ENCODE measurements around the gene SLC4A1. TPM values are rescaled to one million over a fixed set of nuclear protein-coding genes. Genes with fewer than 3 reads are reported as not detected.
A peak's percentile ranks its signal among the peaks of the same experiment; 100 is the strongest.

Gene SLC4A1
- total and polyA plus RNA-seq, 2 of the 13 experiments (the other 11 are each of a cell fraction or from before 2014, with no cell fraction given): not detected

- TF ChIP-seq GPN1 (CRISPR knock-in tag; IDR thresholded peaks at IDR 0.05; ENCODE audit: borderline replicate concordance) (no peak), ZKSCAN1 (IDR thresholded peaks at IDR 0.05; ENCODE audit: low read length) (peak; percentile 20; the same call in 1 of the 2 replicates), PAWR (CRISPR knock-in tag; IDR thresholded peaks at IDR 0.05; ENCODE audit: borderline replicate concordance) (no peak), TOPORS (CRISPR knock-in tag; IDR thresholded peaks at IDR 0.05) (peak; percentile 70; the same call in 1 of the 2 replicates), DMAP1 (CRISPR knock-in tag; IDR thresholded peaks at IDR 0.05) (peak; percentile 85), PHF5A (CRISPR knock-in tag; IDR thresholded peaks at IDR 0.05; ENCODE audit: low read depth, unreplicated experiment) (peak; percentile 33), RXRA (CRISPR knock-in tag; IDR thresholded peaks at IDR 0.05) (peak; percentile 66; the same call in 1 of the 2 replicates), GATAD1 (CRISPR knock-in tag; IDR thresholded peaks at IDR 0.05) (peak; percentile 13), ZNF430 (CRISPR knock-in tag; IDR thresholded peaks at IDR 0.05) (peak; percentile 56; the same call in 1 of the 2 replicates), RBAK (CRISPR knock-in tag; IDR thresholded peaks at IDR 0.05) (peak; percentile 44; the same call in 1 of the 2 replicates), IRF2 (CRISPR knock-in tag; IDR thresholded peaks at IDR 0.05) (peak; percentile 9; the same call in 1 of the 2 replicates), ZBTB14 (CRISPR knock-in tag; IDR thresholded peaks at IDR 0.05) (peak; percentile 54), GZF1 (CRISPR knock-in tag; IDR thresholded peaks at IDR 0.05) (0 out of 2 replicates have a peak, but pooled peaks have one; percentile 62), ZHX1 (CRISPR knock-in tag; IDR thresholded peaks at IDR 0.05; ENCODE audit: low read depth) (0 out of 2 replicates have a peak, but pooled peaks have one; percentile 52), RXRB (CRISPR knock-in tag; IDR thresholded peaks at IDR 0.05; ENCODE audit: borderline replicate concordance) (peak; percentile 29; the same call in 1 of the 2 replicates), PHF8 (CRISPR knock-in tag; IDR thresholded peaks at IDR 0.05) (peak; percentile 84), JUN (CRISPR knock-in tag; IDR thresholded peaks at IDR 0.05) (0 out of 2 replicates have a peak, but pooled peaks have one; percentile 22)
- TF ChIP-seq, protein P1, sequence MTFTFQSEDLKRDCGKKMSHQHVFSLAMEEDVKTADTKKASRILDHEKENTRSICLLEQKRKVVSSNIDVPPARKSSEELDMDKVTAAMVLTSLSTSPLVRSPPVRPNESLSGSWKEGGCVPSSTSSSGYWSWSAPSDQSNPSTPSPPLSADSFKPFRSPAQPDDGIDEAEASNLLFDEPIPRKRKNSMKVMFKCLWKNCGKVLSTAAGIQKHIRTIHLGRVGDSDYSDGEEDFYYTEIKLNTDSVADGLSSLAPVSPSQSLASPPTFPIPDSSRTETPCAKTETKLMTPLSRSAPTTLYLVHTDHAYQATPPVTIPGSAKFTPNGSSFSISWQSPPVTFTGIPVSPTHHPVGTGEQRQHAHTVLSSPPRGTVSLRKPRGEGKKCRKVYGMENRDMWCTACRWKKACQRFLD (CRISPR knock-in tag; IDR thresholded peaks at IDR 0.05; ENCODE audit: borderline replicate concordance): peak; percentile 45; the same call in 1 of the 2 replicates
- TF ChIP-seq, protein P2, sequence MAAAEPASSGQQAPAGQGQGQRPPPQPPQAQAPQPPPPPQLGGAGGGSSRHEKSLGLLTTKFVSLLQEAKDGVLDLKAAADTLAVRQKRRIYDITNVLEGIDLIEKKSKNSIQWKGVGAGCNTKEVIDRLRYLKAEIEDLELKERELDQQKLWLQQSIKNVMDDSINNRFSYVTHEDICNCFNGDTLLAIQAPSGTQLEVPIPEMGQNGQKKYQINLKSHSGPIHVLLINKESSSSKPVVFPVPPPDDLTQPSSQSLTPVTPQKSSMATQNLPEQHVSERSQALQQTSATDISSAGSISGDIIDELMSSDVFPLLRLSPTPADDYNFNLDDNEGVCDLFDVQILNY (CRISPR knock-in tag; conservative IDR thresholded peaks at IDR 0.05): 0 out of 2 replicates have a peak, but pooled peaks have one; percentile 3
- TF ChIP-seq, protein P3, sequence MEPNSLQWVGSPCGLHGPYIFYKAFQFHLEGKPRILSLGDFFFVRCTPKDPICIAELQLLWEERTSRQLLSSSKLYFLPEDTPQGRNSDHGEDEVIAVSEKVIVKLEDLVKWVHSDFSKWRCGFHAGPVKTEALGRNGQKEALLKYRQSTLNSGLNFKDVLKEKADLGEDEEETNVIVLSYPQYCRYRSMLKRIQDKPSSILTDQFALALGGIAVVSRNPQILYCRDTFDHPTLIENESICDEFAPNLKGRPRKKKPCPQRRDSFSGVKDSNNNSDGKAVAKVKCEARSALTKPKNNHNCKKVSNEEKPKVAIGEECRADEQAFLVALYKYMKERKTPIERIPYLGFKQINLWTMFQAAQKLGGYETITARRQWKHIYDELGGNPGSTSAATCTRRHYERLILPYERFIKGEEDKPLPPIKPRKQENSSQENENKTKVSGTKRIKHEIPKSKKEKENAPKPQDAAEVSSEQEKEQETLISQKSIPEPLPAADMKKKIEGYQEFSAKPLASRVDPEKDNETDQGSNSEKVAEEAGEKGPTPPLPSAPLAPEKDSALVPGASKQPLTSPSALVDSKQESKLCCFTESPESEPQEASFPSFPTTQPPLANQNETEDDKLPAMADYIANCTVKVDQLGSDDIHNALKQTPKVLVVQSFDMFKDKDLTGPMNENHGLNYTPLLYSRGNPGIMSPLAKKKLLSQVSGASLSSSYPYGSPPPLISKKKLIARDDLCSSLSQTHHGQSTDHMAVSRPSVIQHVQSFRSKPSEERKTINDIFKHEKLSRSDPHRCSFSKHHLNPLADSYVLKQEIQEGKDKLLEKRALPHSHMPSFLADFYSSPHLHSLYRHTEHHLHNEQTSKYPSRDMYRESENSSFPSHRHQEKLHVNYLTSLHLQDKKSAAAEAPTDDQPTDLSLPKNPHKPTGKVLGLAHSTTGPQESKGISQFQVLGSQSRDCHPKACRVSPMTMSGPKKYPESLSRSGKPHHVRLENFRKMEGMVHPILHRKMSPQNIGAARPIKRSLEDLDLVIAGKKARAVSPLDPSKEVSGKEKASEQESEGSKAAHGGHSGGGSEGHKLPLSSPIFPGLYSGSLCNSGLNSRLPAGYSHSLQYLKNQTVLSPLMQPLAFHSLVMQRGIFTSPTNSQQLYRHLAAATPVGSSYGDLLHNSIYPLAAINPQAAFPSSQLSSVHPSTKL (CRISPR knock-in tag; IDR thresholded peaks at IDR 0.05): 0 out of 2 replicates have a peak, but pooled peaks have one; percentile 1
These were observed 67.3 kb downstream of the SLC4A1 start (continued) for GRCh38 chr17:44200478-44201155.
